ENCODE results near the gene SLC40A1. TPM values are rescaled to one million over a fixed set of nuclear protein-coding genes. Genes with fewer than 3 reads are reported as not detected.

The SLC40A1 gene
- total RNA-seq, 2 experiments from 2014 or later: 7.4 to 8.2 TPM

GRCh38 chr2:189579585-189580186 is 900 bp downstream of the SLC40A1 start:
- POLR2A ChIA-PET: interaction anchor here (1.1 to 2.3 kb wide), 10 partner anchors 10 to 204 kb away, joined by 3 to 28 read pairs (median 14); partner anchors contain the start of genes ANKAR, ASNSD1, ORMDL1 and OSGEPL1
- peaks cover 28% of the 10 kb centered on the region for H3K4me1 ChIP-seq (ENCODE audit: insufficient read depth, low read length)
- H3K27ac ChIP-seq (ENCODE audit: low read depth in 1 of 2, low read length in 2 of 2): peak overlapping the region in 1 of 2 donors; percentile 66
- Mint-ChIP-seq H3K4me3 (peak overlapping the region; percentile 95), H3K36me3 (ENCODE audit: low read depth) (peaks cover 29% of the 10 kb centered on the region), H3K9me3 (no peaks in the 10 kb centered on the region), H3K4me1 (ENCODE audit: low read depth) (peaks cover 67% of the 10 kb centered on the region), H3K27ac (peak overlapping the region; percentile 83), H3K27me3 (peaks cover 9% of the 10 kb centered on the region)
- ATAC-seq (ENCODE audit: poor library complexity) (no peak), DNase-seq (peak in 3 of 14 experiments; percentile 14 to 20 (median 18))
- H3K36me3 ChIP-seq (ENCODE audit: insufficient read depth, low read length): no peaks in the 10 kb centered on the region
- H3K27me3 ChIP-seq (ENCODE audit: control insufficient read depth in 1 of 2, insufficient read depth in 2 of 2, low read length in 2 of 2): no peaks in the 10 kb centered on the region
- intact Hi-C loops (cut with DNase I, micrococcal nuclease): loop anchor here in 1 of 2 experiments (5.0 to 10.0 kb wide), 3 partner anchors 83 to 205 kb away; partner anchors contain the start of genes ASNSD1, ORMDL1, PMS1 and WDR75
- H3K4me3 ChIP-seq (ENCODE audit: low read length): peak overlapping the region; percentile 79
- TF ChIP-seq CTCF (IDR thresholded peaks at IDR 0.05): no peak
- H3K9me3 ChIP-seq (ENCODE audit: control insufficient read depth in 1 of 2, insufficient read depth in 1 of 2, low read length in 2 of 2): no peaks in the 10 kb centered on the region
- CTCF ChIA-PET: interaction anchor here (1.2 to 1.4 kb wide), 2 partner anchors 94 to 183 kb away, joined by 3 read pairs; partner anchors contain the start of gene OSGEPL1

- peaks cover 28% of the 10 kb centered on the region for H3K4me1 ChIP-seq (ENCODE audit: insufficient read depth, low read length)
Observed at GRCh38 chr2:189578272-189578950, 2.2 kb downstream of the SLC40A1 start.

More at GRCh38 chr2:189578272-189578950, 2.2 kb downstream of the SLC40A1 start:
- ChIA-PET CTCF (interaction anchor here (1.2 kb wide), 1 partner anchor 184 kb away, joined by 3 read pairs; the partner anchor contains the start of gene OSGEPL1), POLR2A (no interaction called here)
- H3K36me3 ChIP-seq (ENCODE audit: insufficient read depth, low read length): no peaks in the 10 kb centered on the region
- peaks cover 41% of the 10 kb centered on the region for H3K36me3 Mint-ChIP-seq (ENCODE audit: low read depth)
- ATAC-seq (ENCODE audit: poor library complexity): no peak
- no peaks in the 10 kb centered on the region for H3K9me3 Mint-ChIP-seq
- peaks cover 5% of the 10 kb centered on the region for H3K27me3 Mint-ChIP-seq
- DNase-seq: no peak
- H3K9me3 ChIP-seq (ENCODE audit: control insufficient read depth in 1 of 2, insufficient read depth in 1 of 2, low read length in 2 of 2): no peaks in the 10 kb centered on the region
- peaks cover 80% of the 10 kb centered on the region for H3K4me1 Mint-ChIP-seq (ENCODE audit: low read depth)
- H3K4me3 Mint-ChIP-seq: peak overlapping the region; percentile 95
- H3K27ac ChIP-seq (ENCODE audit: low read depth in 1 of 2, low read length in 2 of 2): no peak overlapping the region
- H3K27ac Mint-ChIP-seq: peak overlapping the region; percentile 83
- intact Hi-C loops (cut with DNase I, micrococcal nuclease): loop anchor here in 1 of 2 experiments (10.0 kb wide), 1 partner anchor 206 kb away; the partner anchor contains the start of genes ORMDL1 and PMS1
- H3K27me3 ChIP-seq (ENCODE audit: control insufficient read depth in 1 of 2, insufficient read depth in 2 of 2, low read length in 2 of 2): no peaks in the 10 kb centered on the region
- no peak overlapping the region for H3K4me3 ChIP-seq (ENCODE audit: low read length)
- no peak for TF ChIP-seq CTCF (IDR thresholded peaks at IDR 0.05)

Data from CD4-positive, alpha-beta T cell (primary cell).